Stimulated activated CD4-positive, alpha-beta T cell treated with anti-CD3 and anti-CD28 coated beads, Interleukin-12 subunit alpha, Interleukin-12 subunit beta, amount 100 ng/mL, for 4 hours (primary cell): Measurements from ENCODE around the gene KRT79.
"Not testable (repeated sequence)": the region's sequence is repeated elsewhere in the genome, so short reads cannot be mapped to it uniquely, and the experiment has no call there.

Experiments used
- DNase-seq: peaks from one replicate; pipeline ENCODE4 v3.0.0-alpha.2; 2020

Gene KRT79

DNA sequence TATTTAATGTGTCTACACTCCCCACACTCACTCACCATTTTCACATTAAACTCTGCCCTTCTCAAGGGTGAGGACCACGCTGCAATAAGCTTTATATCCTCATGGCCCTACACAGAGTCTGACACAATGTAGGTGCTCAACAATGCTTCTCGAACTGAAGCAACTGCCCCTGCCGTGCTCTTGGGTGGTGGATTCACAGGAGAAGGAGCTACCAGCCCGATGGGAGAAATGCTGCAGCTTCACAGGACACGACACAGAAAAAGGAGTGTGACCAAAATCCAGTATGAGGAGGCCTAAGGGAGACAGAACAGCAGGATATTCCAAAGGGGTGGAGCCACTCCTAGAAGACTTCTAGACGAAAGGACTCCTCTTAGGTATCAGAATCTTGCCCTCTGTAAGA is 31.7 kb downstream of the KRT79 start:
- no peak for DNase-seq

DNA sequence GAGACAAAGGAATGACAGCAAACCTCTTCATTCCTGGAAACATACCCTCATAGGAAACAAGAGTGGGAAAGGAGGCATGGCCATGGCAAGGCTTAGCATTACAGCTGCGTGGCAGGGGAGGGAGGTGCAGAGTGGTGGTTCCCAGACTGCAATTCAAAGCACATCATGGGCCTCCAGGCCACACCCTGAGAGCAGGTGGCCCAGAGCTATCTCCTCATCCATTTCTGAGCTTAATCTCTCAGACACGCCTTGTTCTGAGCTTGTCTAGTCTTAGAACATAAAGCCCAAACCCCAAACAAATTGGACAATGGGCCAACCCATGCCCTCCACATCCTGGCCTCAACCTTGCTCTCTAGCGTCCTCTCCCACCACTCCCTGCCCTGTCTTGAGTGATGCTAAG is 32.3 kb downstream of the KRT79 start:
- no peak for DNase-seq

DNA sequence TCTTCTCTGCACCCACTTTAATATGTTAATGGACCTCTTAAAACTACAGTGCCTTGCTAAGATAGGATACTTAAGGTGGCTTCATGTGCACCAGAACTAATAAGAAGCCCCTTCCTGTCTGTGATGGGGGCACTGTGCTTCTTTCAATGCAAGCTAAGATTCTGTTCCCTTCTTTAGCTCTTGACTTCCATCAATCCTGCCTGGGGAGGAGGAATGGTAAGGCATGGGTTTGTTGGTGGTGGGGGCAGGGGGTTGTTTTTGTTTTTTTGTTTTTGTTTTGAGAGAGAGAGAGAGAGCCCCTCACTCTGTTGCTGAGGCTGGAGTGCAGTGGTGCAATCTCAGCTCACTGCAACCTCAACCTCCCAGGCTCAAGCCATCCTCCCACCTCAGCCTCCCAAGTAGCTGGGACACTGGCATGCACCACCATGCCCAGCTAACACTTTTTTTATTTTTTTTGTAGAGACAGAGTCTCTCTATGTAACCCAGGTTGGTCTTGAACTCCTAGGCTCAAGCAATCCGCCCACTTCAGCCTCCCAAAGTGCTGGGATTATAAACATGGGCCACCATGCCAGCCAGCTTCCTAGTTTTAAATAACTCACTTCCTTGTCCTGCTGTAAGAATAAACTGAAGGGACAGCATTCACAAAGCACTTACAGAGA is 33.7 kb downstream of the KRT79 start:
- DNase-seq, result no peak

DNA sequence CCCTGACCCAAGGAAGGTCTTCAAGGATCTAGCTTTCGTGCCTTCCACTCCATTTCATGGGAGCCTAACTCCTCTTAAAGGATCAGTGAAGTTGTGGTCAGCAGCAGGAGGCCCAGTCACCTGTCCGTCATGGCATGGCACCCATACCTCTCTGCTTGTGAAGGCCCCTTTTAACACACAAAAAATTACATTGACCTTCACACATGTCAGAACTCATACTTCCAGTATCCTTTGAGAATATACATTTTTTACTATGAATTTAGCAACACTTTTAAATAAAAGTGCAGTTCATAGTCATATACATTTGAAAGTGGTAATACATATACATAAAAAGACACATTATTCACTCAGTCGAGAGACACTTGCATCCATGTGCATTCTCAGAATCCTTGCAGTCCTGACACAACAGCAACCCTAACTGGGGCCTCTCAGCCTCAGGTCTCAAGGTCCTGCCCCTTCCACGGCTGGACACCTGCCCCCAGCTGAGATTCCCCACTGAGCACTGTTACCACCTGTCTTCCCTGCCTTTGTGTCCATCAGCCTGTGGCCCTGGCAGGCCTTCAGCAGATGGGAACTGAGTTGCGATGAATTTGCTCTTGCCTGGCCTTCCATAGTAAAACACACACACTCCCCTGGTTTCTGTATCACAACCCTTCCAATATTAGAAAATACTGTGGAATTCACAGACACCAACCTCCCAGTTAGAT is 34.5 kb downstream of the KRT79 start:
- no peak for DNase-seq

DNA sequence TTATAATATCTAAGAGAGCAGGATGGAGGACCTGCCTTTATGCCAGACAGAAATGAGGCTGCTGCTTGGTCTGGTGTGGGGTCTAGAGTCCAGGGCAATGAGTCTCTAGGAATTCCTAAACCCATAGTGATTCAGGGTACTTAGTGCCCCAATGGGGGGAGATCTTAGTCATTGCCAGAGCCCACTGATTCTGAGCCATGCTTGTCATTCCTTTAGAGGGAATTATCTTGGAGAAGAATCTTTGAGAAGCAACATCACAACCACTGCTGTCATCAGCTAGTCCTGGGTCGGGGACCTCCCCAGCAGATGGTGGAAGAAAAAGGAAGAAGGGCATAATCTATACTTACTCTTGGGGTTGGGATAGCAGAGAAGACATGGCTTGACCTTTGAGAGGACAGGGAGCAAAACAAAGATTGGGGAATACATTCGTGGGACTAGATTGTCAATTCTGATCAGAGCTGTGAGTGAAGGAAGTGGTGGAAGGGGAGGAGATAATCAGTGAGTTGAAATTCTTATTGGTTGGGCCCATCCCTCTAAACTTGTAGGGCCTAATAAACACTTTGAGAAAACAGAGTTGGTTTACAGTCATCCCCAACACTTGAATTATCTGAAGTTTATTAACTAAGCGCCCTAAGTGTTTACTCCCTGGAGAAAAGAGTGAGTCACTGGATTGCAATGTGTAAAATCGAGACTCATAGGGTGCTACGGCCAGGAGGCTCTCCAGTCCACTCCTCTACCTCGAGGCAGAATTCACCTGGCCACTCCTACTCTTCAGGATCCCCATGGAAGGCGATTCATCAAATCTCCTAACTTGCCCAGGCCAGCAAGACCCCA is 35.2 kb downstream of the KRT79 start:
- DNase-seq, result no peak

DNA sequence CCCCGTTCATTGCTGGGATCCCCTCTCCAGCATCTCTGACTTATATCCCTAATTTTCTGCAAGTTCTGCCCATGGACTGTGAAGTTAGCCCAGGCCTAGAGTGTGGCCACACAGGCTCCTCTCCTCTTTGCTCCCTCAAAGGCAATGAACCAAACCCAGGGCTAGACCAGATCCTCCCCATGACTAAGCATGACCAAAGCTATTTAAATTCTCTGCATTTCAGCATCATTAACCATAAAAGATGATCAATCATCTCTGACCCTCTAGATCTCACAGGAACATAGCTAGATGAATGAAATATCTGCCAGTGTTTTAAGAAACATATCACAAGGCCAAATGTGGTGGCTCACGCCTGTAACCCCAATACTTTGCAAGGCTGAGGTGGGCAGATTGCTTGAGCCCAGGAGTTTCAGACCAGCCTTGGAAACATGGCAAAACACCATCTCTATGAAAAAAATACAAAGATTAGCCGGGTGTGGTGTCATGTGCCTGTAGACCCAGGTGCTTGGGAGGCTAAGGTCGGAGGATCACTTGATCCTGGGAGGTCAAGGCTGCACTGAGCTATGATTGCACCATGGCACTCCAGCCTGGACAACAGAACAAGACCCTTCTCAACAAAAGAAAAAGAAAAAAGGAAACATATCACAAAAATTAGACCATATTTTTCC is 36.0 kb downstream of the KRT79 start:
- no peak for DNase-seq

DNA sequence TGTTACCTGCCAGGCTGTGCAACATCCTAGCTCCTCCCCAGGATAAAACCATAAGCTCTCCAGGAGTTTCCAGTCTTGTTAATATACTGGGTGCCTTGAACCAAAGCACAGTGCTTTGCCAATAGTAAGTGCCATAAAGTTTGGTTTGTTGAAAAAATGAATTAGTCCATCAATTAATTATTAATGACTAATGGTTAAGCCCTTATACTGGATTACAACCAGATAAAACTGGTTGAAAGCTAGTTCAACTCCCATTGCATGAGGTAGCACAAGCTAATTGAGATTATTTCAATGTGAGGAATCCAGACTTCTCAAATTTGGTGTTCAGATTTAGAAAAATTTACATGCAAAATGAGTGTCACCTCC is 36.6 kb downstream of the KRT79 start:
- DNase-seq, result no peak

DNA sequence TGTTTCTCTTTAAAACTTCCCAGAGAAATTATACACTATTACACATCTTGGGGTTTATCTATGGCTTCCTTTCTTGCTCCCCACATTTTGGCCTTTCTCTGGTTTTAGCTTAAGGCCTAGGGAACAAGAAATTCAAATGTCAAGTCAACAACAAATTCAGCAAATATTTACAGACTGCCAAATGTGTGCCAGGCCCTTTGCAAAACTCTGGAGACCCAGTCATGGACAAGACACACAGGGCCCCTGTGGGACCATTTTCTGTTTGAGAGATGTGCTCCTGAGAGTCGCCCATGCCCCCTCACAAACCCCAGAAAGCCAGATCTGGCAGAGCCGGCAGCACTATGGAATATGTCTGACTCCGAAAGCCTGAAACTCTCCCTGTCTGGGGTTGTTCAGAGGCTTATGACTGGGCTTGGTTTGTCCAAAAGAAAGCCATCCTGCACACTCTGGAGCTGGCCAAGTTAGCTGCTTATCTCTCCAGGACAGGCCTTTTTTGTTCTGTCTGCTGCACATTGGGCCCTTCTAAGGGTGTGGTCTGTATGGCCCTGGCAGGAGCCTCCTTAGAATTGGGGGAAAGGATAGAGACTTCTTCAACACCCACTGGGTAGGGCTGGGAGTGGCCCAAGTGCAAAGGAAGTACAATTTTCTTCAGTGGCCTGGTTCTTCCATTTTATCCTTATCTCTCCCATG is 37.1 kb downstream of the KRT79 start:
- no peak for DNase-seq

DNA sequence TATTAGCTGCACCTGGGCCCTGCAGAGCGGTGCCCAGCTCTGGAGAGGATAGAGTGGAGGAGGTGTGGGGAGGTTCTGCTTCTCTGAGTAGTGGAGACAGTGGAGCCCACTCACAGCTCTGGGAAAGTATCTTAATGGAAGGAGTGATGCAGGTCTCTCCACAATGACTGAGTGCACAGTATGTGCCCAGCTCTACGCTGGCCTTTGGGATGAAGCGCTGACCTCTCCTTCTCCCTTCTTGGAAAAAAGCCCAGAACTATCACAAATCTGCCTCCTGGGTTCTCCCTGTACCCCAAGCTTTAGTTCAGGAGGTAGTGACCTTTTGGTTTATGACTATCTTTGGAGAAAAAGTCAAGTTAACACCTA is 37.7 kb downstream of the KRT79 start:
- DNase-seq, result no peak

DNA sequence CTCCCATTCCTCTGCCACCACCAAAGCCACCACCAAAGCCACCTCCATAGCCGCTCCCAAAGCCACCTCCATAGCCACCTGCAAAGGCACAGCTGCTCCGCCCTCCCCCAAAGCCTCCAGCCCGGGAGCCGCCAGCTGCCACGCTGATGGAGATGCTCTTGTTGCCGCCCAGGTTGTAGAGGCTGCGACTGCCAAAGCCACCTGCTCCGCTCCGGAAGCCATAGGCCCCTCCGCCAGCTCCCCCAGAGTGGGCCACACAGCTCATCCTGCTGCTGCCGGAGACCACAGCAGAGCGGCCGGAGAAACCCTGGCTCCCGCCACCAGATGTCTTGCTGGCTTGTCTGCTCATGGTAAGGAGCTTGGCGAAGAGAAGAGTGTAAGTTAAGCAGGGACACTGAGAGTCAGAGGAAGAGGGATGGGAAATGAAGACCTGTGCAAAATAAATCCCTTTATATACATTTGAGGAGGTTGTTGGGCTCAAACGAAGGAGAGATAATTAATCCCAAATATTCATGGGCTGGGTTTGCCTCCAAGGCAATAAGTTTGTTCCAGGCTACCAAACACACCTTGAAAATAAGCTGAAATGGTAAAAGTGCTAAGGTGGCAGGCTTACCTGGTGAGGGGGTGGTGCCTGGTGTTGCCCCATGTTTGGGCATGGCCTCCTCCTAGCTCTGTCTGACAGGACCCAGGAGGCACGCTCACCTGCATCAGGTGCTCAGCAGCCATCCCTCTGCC is 38.2 kb downstream of the KRT79 start, which contains the start of gene KRT3:
Gene KRT3 (minus strand): TSS at position 424 of the 735 bp plus-strand sequence. CDS start 75 bp downstream, at position 349.
- no peak for DNase-seq

DNA sequence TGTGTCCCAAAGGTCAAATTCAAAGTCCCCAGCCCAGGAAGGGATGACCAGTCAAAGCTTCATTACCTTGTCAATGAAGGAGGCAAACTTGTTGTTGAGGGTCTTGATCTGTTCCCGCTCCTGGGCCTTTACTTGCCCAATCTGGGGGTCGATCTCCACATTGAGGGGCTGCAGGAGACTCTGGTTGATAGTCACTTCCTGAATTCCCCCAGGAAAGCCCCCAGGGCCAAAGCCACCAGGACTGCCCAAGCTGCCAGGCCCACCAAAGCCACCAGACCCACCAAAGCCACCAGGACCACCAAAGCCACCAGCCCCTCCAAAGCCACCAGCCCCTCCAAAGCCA is 38.8 kb downstream of the KRT79 start:
- DNase-seq, result not testable (repeated sequence)

DNA sequence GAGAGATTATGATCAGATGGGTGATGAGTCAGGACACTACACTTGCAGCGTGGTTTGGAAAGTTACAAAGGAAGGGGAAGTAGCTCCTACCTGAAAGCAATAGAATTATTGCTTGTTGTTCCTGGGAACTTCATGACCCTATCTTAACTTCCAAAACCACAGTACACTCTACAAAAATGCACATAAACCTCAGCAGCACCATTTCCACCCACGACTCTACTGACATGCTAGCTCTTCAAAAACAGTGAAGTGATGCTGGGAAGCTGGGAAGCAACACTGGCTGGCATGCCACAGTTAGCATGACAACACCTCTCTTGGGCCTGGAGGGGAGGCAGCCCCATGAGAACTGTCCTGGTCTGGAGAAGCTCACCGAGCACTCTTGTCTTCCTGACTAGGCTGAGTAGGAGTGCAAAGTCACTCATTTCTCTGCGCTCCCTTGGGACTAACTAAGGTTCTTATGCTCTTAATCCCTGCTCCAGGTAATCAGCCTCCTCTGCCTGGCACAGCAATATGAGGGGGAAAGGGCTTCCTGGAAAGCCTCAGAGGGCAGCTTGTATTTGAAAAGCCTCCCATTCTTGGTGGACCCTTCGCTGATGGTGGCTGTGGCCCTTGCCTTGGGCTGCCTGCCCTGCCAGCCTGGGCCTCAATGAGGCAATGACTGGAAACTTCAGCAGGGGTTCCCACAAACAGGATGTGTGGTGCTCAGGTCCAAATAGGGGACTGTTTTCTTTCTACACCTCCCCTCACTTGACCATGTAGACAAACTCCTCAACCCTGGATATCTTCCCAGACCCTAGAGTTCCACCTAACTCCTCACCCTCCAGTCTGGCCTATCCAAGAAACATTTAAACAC is 39.4 kb downstream of the KRT79 start:
- no peak for DNase-seq

DNA sequence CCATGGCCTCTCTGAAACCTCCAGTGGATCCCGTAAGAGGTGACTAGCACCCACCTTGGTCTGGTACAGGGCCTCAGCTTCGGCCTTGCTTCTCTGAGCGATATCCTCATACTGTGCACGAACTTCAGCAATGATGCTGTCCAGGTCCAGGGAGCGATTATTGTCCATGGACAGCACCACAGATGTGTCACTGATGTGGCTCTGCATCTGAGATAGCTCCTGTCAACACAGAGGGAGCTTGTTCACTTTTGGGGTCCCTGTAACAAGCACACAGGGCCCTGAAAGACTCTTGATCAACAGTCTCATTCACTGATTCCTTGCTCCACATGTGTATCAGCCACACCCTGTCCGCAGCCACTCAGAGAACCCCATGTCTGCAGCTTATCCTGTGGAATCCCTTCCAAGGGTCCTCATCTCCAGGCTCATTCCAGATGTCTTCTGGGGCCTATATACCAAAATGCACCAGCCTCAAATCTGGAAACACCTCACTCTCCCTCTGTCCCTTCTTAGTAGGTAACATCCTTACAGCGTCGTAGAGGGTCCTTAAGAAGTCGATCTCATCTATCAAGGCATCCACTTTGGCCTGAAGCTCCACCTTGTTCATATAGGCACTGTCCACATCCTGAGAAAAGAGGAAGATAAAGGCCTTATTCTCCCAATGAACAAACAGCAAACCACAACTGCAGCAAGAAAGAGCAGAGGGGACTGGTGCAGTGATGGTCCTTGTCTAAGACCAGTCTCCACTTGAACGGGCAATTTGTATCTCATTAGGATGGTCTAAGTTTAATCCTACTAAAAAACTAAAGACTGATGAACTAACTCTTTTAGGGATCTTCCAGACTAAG is 41.7 kb downstream of the KRT79 start:
- DNase-seq, result no peak

DNA sequence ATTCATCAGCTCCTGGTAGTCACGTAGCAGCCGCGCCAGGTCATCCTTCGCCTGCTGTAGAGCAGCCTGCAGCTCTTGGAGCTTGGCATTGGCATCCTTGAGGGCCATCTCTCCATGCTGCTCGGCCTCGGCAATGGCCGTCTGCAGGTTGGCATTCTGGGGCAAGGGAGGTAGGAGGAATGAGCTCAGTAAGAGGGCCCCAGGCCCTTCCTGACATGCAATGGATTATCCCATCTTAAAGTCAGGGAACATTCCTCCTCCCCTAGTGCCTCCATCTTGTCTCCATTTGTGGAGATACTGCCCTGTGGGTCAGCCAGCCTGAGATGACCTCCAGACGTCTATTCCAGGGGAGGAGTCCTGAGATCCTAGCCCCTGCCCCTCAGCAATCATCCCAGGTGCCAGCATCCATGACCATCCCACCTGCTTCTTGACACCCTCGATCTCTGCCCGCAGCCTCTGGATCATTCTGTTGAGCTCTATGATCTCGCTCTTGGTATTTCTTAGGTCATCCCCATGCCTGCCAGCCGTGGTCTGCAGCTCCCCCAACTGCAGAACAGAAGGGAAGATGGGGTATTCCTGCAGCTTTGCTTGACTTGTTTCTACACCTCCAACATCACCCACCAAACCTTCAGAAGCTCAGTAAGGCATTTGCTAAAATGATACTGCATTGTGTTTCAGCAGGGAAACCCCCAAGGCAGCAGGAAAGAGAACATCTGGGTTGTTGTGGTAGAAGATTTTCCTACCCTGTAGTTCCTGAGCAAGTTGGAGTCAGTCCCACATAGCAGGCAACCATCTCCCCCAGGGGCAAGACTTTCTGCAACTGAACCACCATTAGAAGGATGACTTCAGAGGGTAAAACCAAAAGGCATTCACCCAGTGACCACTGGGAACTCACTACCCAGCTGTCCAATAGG is 42.6 kb downstream of the KRT79 start:
- no peak for DNase-seq

DNA sequence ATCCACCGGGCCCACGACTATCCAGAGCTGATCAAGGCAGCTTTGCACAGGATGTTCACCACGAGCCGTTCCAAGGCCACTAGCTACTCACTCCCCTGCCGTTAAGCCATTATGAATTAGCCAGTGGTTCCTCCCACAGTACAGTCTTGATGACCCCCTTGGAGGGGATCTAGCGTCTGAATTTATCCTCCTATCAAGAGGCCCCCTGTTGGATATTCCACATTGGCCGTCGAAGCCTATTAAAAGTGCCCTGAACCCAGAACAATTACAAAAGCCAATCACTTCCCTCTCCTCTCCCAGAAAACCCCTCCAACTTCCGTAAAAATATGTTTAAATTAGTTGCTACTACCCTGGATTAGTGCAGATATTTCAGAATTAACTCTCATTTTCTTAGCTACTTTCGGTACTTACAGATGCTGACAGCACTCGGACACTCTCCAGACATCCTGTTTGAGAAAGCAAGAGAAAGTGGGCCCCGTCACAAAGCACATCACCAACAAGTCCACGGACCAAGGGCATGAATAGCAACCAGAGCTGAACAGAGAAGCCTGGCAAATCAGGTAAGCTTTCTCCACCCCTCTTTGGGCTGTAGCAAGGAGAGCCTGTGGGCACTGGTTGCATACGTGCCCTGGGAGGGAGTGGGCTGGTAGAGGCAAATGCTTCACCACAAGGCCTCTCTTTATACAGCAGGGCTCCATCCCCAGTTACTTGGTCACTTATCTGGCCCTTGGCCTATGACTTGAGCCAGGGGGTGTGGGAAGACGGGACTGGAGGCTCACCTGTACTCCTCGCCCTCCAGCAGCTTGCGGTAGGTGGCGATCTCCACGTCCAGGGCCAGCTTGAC is 43.5 kb downstream of the KRT79 start:
- DNase-seq, result no peak

DNA sequence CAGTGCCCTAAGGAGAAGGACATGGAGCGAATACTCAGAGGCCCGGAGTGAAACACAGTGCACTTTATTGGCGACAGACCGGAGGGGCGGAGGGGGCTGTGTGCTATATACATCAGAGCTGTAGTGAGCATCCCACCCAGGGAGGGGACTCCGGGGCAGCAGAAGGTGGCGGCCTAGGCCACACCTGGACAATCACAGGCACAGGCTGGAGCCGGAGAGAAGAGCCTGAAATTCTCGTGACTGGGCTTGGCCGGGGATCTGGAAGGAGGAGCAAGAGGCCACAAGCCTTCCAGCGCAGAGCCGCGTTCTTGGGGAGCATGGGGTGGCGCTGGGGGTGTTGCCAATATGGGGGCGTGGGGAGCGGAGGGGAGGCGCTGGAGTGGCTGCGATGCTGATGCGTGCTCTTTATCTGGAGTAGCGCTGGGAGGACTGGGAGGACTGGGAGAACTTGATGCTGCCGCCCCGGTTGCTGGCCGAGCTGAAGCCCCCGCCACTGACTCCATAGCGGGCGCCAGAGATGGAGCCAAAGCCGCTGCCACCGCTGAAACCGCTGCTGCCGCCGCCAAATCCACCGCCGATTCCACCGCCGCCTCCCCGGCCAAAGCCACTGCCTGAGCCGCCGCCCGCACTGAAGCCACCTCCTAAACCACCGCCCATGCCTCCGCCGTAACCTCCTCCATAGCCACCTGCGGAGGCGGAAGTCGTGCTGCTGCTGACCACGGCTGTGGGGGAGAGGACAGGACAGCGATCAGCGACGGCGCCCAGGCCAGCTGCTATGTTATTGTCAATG is 44.3 kb downstream of the KRT79 start:
- DNase-seq, result peak; percentile 3
